Measurements from ENCODE around the gene EBP. TPM values are rescaled to one million over a fixed set of nuclear protein-coding genes. Genes with fewer than 3 reads are reported as not detected.
A peak's percentile ranks its signal among the peaks of the same experiment; 100 is the strongest.

Gene EBP
- total RNA-seq, 4 donors from 2014 or later, result 43.5 to 87.0 (median 64.1) TPM

GRCh38 chrX:48489296-48489695 lies 32.3 kb upstream of the EBP start:
- DNase-seq (ENCODE audit: low spot score in 2 of 2), result no peak
- no peak overlapping the region for H3K4me3 ChIP-seq (ENCODE audit: low read depth, poor library complexity, severe bottlenecking)
- intact Hi-C loops (cut with DNase I; ENCODE audit: low total_unique reads), result no loop called here
- 64 to 72% methylated on average over 9 of the region's 9 CpGs for WGBS, 2 donors
- TF ChIP-seq, protein P1, sequence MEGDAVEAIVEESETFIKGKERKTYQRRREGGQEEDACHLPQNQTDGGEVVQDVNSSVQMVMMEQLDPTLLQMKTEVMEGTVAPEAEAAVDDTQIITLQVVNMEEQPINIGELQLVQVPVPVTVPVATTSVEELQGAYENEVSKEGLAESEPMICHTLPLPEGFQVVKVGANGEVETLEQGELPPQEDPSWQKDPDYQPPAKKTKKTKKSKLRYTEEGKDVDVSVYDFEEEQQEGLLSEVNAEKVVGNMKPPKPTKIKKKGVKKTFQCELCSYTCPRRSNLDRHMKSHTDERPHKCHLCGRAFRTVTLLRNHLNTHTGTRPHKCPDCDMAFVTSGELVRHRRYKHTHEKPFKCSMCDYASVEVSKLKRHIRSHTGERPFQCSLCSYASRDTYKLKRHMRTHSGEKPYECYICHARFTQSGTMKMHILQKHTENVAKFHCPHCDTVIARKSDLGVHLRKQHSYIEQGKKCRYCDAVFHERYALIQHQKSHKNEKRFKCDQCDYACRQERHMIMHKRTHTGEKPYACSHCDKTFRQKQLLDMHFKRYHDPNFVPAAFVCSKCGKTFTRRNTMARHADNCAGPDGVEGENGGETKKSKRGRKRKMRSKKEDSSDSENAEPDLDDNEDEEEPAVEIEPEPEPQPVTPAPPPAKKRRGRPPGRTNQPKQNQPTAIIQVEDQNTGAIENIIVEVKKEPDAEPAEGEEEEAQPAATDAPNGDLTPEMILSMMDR (IDR thresholded peaks at IDR 0.05), result no peak
- no peak for TF ChIP-seq POLR2A (IDR thresholded peaks at IDR 0.05)

DNA sequence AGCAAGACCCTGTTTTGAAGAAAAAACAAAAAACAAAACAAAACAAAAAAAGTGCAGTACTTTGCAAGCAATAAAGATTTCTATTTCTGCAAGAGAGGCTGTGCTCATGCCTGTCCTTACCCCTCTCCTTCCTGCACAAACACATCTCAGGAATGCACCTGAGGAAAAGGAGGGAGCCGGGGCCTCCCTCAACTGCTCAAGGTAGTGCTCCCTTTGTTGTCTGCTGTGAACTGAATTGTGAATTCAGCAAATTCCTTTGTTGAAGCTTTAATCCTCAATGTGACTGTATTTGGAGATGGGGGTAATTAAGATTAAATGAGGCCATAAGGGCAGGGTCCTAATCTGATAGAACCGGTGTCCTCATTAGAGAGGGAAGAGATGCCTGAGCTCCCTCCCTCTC lies 31.7 kb upstream of the EBP start:
- TF ChIP-seq, protein P1 (IDR thresholded peaks at IDR 0.05), result no peak
- no peak for TF ChIP-seq POLR2A (IDR thresholded peaks at IDR 0.05)
- 31 to 63% methylated on average over 2 of the region's 2 CpGs for WGBS, 2 donors
- DNase-seq (ENCODE audit: low spot score in 2 of 2), result no peak
- no peak overlapping the region for H3K4me3 ChIP-seq (ENCODE audit: low read depth, poor library complexity, severe bottlenecking)
- intact Hi-C loops (cut with DNase I; ENCODE audit: low total_unique reads), result no loop called here

DNA sequence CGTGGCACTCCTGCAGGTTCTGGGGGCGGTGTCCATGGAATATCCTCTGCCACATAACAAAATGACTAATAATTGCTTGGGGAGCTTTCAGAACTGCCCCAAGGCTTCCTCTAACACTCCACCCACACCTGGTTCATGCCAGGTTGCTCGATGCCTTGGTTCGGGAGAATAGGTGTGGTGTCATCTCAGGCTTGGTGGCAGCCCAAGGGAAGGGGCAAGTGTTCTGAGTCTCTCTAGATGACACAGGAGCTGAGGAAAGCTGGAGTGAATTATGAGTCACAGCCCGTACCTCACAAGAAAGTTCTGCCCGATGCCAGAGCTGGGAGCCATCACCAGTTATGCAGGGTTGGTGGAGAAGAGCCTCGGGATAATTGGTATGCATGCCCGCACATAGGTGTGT lies 30.9 kb upstream of the EBP start:
- DNase-seq (ENCODE audit: low spot score in 2 of 2), result peak in 1 of 2 donors; percentile 20
- 47 to 53% methylated on average over 8 of the region's 8 CpGs for WGBS, 2 donors
- TF ChIP-seq, protein P1 (IDR thresholded peaks at IDR 0.05), result no peak
- no peak for TF ChIP-seq POLR2A (IDR thresholded peaks at IDR 0.05)
- intact Hi-C loops (cut with DNase I; ENCODE audit: low total_unique reads), result no loop called here
- H3K4me3 ChIP-seq (ENCODE audit: low read depth, poor library complexity, severe bottlenecking), result no peak overlapping the region

DNA sequence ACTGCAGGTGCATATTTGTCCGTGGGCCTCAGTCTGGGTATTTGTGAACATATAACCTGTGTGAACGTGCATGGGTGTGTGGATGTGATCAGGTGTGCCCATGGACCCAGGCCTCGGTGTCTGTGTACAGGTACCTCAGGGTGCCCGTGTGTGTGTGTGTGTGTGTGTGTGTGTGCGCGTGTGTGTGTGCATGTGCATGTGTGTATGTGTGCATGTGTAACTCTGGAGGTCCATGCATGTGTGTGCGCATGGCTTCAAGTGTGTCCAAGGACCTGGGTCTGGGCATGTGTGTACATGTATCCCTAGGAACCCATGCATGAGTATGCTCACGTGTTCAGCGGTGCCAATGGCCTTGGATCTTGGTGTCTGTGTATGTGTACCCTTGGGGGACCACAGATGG lies 29.8 kb upstream of the EBP start:
- 86 to 96% methylated on average over 4 to 9 of the region's 9 CpGs for WGBS, 2 donors
- H3K4me3 ChIP-seq (ENCODE audit: low read depth, poor library complexity, severe bottlenecking), result no peak overlapping the region
- TF ChIP-seq POLR2A (IDR thresholded peaks at IDR 0.05), result no peak
- TF ChIP-seq, protein P1 (IDR thresholded peaks at IDR 0.05), result no peak
- intact Hi-C loops (cut with DNase I; ENCODE audit: low total_unique reads), result no loop called here
- no peak for DNase-seq (ENCODE audit: low spot score in 2 of 2)

DNA sequence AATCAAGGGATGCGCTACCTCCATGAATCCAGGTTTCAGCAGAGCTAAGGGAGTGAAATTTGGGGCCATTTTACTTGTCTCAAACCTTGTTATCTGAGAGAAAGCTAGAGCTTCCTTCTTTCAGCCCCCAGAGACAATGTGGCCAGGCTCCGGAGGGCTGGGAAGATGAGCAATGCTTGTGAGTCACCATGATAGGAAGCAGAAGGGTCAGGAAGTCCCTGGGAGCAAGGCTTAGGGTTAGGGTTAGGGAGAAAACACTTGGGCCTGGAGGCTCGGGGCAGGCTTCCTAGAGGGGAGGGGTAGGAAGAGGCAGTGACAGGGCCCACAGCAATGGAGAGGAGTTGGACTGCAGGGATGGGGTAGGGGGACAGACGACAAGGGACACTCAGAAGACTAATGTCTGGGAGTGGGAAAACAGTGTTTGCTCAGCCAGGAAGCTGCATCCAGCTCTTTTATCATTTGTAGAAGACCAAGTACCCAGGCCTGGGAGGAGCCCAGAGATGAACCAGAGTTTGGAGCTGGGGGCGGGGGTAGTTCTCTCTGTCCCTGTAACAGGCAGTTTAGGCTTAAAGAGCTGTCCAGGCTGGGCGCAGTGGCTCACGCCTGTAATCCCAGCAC lies 29.2 kb upstream of the EBP start:
- intact Hi-C loops (cut with DNase I; ENCODE audit: low total_unique reads), result no loop called here
- DNase-seq (ENCODE audit: low spot score in 2 of 2), result no peak
- WGBS, 2 donors, result 67 to 68% methylated on average over 7 of the region's 7 CpGs
- no peak overlapping the region for H3K4me3 ChIP-seq (ENCODE audit: low read depth, poor library complexity, severe bottlenecking)
- no peak for TF ChIP-seq POLR2A (IDR thresholded peaks at IDR 0.05)
- TF ChIP-seq, protein P1 (IDR thresholded peaks at IDR 0.05), result no peak

- 44 to 57% methylated on average over 4 to 10 of the region's 10 CpGs for WGBS, 2 donors
- TF ChIP-seq, protein P1 (IDR thresholded peaks at IDR 0.05), result no peak
- TF ChIP-seq POLR2A (IDR thresholded peaks at IDR 0.05), result no peak
Measured at GRCh38 chrX:48493890-48494364, 27.7 kb upstream of the EBP start.

More at GRCh38 chrX:48493890-48494364, 27.7 kb upstream of the EBP start:
- DNase-seq (ENCODE audit: low spot score in 2 of 2), result no peak
- intact Hi-C loops (cut with DNase I; ENCODE audit: low total_unique reads), result no loop called here
- no peak overlapping the region for H3K4me3 ChIP-seq (ENCODE audit: low read depth, poor library complexity, severe bottlenecking)

Data from lower leg skin (tissue), 4 donors.